Measurements from ENCODE around the gene MTCL3.

GRCh38 chr6:127514179-127514772 lies 4.9 kb downstream of the MTCL3 start:
- no peak for TF ChIP-seq MAX (IDR thresholded peaks at IDR 0.05)
- no peak for TF ChIP-seq CTCF (IDR thresholded peaks at IDR 0.05 in 2 of 3, conservative IDR thresholded peaks at IDR 0.05 in 1 of 3; ENCODE audit: borderline replicate concordance in 1 of 3, insufficient read depth in 1 of 3, low read depth in 2 of 3, low read length in 2 of 3)
- TF ChIP-seq FOSL1 (IDR thresholded peaks at IDR 0.05; ENCODE audit: low read depth), result no peak
